MM.1S (cell line): Measurements from ENCODE around the gene AMOTL2.

Source experiments
- EZH2 ChIP-seq: fragments of 300-600 bp; sonication (generic); optimal IDR thresholded peaks from 2 replicates; pipeline ENCODE3; 2017; ENCODE audit warnings: low read depth, mild to moderate bottlenecking, antibody characterized with exemption, low read length, mixed read lengths
- EZH2phosphoT487 ChIP-seq: fragments of 300-600 bp; sonication (generic); IDR thresholded peaks from 2 replicates; pipeline ENCODE4 v1.6.1; 2018; ENCODE audit warnings: antibody characterized with exemption, low read length
- TF ChIP-seq, protein P1 (sequence below): fragments of 300-600 bp; sonication (generic); IDR thresholded peaks from 2 replicates; pipeline ENCODE4 v1.5.1; 2016; ENCODE audit warnings: antibody characterized with exemption, low read length, mixed read lengths

DNA sequence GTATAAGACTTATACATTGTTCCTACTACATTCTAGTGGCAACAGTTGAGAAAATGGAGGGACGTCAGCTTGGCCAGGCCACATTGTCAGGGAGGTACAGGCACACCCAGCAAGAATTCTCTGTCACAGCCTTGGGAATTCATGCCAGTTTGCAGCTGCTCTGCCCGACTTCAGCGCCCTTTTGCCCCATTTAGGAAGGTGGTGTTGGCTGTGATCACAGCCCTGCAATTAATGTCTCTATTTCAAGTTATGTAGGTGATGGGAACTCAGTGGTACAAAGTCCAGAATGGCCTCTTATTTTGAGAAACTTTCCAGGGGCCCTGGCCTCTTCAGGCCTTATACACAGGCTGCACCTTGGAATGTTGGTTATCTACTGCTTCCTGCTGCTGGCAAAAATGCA lies 26.7 kb downstream of the AMOTL2 start:
- no peak for TF ChIP-seq EZH2
- TF ChIP-seq, protein P1, sequence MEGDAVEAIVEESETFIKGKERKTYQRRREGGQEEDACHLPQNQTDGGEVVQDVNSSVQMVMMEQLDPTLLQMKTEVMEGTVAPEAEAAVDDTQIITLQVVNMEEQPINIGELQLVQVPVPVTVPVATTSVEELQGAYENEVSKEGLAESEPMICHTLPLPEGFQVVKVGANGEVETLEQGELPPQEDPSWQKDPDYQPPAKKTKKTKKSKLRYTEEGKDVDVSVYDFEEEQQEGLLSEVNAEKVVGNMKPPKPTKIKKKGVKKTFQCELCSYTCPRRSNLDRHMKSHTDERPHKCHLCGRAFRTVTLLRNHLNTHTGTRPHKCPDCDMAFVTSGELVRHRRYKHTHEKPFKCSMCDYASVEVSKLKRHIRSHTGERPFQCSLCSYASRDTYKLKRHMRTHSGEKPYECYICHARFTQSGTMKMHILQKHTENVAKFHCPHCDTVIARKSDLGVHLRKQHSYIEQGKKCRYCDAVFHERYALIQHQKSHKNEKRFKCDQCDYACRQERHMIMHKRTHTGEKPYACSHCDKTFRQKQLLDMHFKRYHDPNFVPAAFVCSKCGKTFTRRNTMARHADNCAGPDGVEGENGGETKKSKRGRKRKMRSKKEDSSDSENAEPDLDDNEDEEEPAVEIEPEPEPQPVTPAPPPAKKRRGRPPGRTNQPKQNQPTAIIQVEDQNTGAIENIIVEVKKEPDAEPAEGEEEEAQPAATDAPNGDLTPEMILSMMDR = no peak
- TF ChIP-seq EZH2phosphoT487 = no peak
